Skeletal muscle tissue (tissue), 4 donors: ENCODE data around the gene COL4A1. TPM values are rescaled to one million over a fixed set of nuclear protein-coding genes. Genes with fewer than 3 reads are reported as not detected.
A peak's percentile ranks its signal among the peaks of the same experiment; 100 is the strongest.
"Not testable (repeated sequence)": the region's sequence is repeated elsewhere in the genome, so short reads cannot be mapped to it uniquely, and the experiment has no call there.

ENCODE experiments used
- H3K27ac ChIP-seq: one replicate; pipeline ENCODE4 v1.7.0; 2013; ENCODE audit warnings: mild to moderate bottlenecking, low read depth, low read length, inconsistent platforms
- H3K27me3 ChIP-seq, 3 donors: one replicate each; pipeline ENCODE4 v1.7.0; 2013; ENCODE audit warnings: low read length in 3 of 3; ENCODE audit not compliant: control insufficient read depth in 3 of 3, insufficient read depth in 3 of 3
- H3K36me3 ChIP-seq, 3 donors: one replicate each; pipeline ENCODE4 v1.7.0; 2013; ENCODE audit warnings: low read length in 3 of 3; ENCODE audit not compliant: control insufficient read depth in 3 of 3, insufficient read depth in 3 of 3
- H3K4me1 ChIP-seq, 3 donors: one replicate each; pipeline ENCODE4 v1.7.0; 2013; ENCODE audit warnings: low read length in 3 of 3, mild to moderate bottlenecking in 3 of 3; ENCODE audit not compliant: control insufficient read depth in 3 of 3, insufficient read depth in 3 of 3
- H3K4me3 ChIP-seq, 3 donors: one replicate each; pipeline ENCODE4 v1.7.0; 2013; ENCODE audit warnings: low read length in 3 of 3
- H3K9ac ChIP-seq, 3 donors: one replicate each; pipeline ENCODE4 v1.7.0; 2013; ENCODE audit warnings: low read length in 3 of 3, mild to moderate bottlenecking in 3 of 3, moderate library complexity in 2 of 3, low read depth in 1 of 3
- H3K9me3 ChIP-seq, 3 donors: one replicate each; pipeline ENCODE4 v1.7.0; 2013; ENCODE audit warnings: low read length in 3 of 3; ENCODE audit not compliant: control insufficient read depth in 3 of 3
- total RNA-seq: library from RNA; depleted of rRNA; stranded (reverse); fragments of >200 nt; gene quantifications from one replicate; pipeline ENCODE4 v1.2.3, GENCODE V29; 2014
- donor health status: Osteomylitis.

Gene COL4A1
- total RNA-seq, 1 donor from 2014 or later: 774 TPM

DNA sequence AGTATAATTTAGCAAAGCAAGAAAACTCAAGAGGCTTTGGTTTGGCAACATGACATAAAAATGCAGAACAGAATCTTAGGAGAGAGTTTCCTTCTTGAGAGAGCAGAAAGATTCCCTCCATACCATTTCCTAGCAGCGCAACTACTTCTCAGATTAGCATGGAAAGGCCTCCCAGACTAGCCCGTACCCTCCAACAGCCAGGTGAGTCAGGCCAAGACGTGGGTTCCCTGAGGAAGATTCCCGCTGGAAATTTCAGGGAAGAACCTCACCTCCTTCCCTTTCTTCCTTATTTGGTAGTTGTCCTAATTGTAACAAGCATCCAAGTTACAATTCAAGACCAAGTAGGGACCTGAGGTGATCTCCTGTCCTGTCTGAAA lies 12.4 kb upstream of the COL4A1 start:
- peaks cover 0 to 5% (median 2%) of the 10 kb centered on the region in 3 donors for H3K36me3 ChIP-seq
- peaks cover 4 to 8% (median 6%) of the 10 kb centered on the region in 3 donors for H3K27me3 ChIP-seq
- peak overlapping the region; percentile 59 for H3K27ac ChIP-seq
- no peaks in the 10 kb centered on the region for H3K9me3 ChIP-seq
- no peak overlapping the region for H3K9ac ChIP-seq
- peaks cover 22 to 38% (median 38%) of the 10 kb centered on the region in 3 donors for H3K4me1 ChIP-seq
- H3K4me3 ChIP-seq: no peak overlapping the region

DNA sequence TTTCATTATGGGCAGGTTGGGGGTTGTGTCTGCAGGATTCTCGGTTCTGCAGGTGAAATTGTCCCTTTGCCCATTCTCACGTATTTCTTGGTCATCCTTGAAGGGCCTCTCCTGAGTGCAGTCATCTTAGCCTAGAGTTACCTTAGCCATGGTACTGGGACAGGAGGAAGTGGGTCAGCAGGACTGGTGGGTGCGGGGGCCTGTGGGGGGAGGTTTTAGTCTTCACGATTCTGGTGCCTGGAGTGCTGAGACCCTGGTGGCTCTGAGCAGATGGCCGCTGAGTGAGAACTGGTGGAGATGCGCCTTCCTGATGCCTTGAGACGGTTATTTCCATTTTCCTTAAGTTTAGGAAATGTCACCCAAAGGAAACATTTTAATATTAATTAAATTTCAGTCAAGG lies 12.0 kb upstream of the COL4A1 start:
- Histone ChIP-seq H3K27me3 (peaks cover 0 to 4% (median 3%) of the 10 kb centered on the region in 3 donors), H3K27ac (peak overlapping the region; percentile 59), H3K36me3 (peaks cover 0 to 5% (median 2%) of the 10 kb centered on the region in 3 donors), H3K4me1 (peaks cover 19 to 36% (median 34%) of the 10 kb centered on the region in 3 donors), H3K9ac (no peak overlapping the region), H3K9me3 (no peaks in the 10 kb centered on the region), H3K4me3 (no peak overlapping the region)

DNA sequence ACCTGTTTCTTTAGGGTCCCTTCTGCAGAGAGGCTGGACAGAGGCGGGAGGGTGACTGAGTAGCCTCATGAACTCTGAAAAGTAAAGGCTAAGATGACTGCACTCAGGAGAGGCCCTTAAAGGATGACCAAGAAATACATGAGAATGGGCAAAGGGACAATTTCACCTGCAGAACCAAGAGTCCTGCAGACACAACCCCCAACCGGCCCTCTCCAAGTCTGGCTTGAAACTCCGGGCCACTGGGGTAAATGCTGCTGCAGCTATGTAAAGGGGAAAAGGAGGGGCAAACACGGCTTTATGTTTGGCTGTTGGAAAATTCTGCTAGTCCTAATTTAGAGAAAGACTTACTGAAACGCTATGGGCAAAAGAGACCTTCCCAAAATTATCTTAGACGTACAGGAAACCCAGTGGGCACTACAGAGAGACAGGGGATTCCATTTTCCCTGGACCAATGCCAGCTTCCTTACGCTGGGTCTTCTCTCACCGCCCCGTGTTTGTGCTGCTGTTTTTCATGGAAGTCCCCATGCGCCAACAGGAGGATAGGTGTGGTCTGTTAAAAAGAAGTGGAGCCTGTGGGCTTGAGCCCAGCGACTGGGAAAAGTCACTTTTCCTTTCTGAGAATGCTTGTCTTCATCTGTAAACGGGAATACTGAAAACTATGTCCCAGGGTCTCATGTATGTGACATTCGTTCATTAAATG lies 10.7 kb upstream of the COL4A1 start:
- Histone ChIP-seq H3K4me3 (no peak overlapping the region), H3K9ac (no peak overlapping the region), H3K27me3 (peaks cover 0 to 4% (median 0%) of the 10 kb centered on the region in 3 donors), H3K27ac (no peak overlapping the region), H3K36me3 (peaks cover 0 to 5% (median 2%) of the 10 kb centered on the region in 3 donors), H3K4me1 (peaks cover 15 to 28% (median 27%) of the 10 kb centered on the region in 3 donors), H3K9me3 (no peaks in the 10 kb centered on the region)

DNA sequence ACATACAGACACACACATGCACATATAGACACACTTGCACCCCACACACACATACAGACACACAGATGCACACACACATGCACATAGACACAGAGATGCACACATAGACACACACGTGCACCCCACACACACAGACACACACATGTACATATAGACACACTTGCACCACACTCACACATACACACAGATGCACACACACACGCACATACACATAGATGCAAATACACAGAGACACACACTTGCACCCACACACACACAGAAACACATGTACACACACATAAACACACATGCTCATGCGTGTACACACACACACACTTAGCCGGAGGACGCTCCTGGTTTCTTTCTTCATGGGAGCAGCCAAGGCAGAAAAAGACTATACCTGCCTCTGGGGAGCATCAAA lies 10.1 kb upstream of the COL4A1 start:
- Histone ChIP-seq H3K36me3 (peaks cover 0 to 5% (median 2%) of the 10 kb centered on the region in 3 donors), H3K9me3 (no peaks in the 10 kb centered on the region), H3K4me3 (no peak overlapping the region), H3K27me3 (peaks cover 0 to 1% (median 0%) of the 10 kb centered on the region in 3 donors), H3K4me1 (peaks cover 14 to 26% (median 24%) of the 10 kb centered on the region in 3 donors), H3K27ac (no peak overlapping the region), H3K9ac (no peak overlapping the region)

DNA sequence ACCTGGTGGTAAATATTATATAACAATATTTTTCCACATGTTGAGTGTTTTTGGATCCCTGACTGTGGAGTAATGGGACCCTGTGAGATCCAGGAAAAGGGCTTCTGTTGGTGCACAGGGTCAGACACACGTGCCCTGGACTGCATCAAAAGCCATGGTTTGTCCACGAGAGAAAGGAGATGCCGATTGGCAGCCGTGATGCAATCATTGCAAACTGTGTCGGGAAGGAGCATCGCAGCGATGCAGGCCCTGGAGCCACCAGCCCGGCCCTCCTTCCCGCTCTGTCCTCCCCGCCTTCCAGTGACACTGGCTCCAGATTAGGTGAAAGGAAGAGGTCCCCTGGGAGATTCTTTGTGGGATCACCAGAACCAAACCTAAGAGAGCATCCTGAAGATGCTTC lies 9.2 kb upstream of the COL4A1 start:
- no peak overlapping the region for H3K4me3 ChIP-seq
- H3K9ac ChIP-seq: no peak overlapping the region
- peaks cover 0 to 5% (median 2%) of the 10 kb centered on the region in 3 donors for H3K36me3 ChIP-seq
- no peaks in the 10 kb centered on the region for H3K9me3 ChIP-seq
- H3K27ac ChIP-seq: no peak overlapping the region
- peaks cover 3 to 5% (median 4%) of the 10 kb centered on the region in 3 donors for H3K27me3 ChIP-seq
- H3K4me1 ChIP-seq: peaks cover 23 to 27% (median 25%) of the 10 kb centered on the region in 3 donors

DNA sequence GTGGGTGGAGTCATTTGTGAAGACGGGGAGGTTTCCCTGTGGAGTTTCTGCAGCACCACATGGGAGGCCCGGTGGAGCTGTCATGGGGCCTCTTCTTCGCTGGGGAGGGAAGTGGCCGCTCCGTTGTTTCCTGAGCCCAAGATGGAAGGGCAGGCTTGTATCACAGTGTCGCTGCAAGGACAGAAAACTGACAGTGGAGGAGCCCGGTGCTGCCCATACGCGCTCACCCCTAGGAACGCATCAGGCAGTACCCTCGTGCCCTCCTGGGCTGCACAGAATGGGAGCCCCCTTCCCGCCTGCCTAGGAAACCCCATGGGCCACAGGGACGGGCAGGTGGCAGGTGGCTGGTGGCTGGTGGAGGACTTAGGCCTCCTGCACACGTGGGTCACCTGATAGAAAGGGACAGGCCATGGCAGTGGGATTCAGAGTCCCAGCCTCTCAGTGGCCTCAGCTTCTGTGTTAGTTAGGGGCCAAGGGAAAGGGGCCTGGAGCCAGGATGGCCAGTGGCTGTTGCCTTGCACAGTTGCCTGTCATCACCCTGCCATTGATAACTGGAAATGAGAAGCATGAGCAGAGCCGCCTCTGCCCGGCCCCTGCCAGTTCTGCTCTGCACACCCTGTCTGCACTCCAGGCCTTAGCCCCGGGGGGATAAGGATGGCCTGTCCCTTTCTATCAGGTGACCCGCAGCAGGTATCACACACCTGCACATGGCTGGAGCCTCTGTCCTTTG lies 7.7 kb upstream of the COL4A1 start:
- H3K4me1 ChIP-seq: peaks cover 26 to 32% (median 28%) of the 10 kb centered on the region in 3 donors
- no peak overlapping the region for H3K9ac ChIP-seq
- peaks cover 0 to 5% (median 2%) of the 10 kb centered on the region in 3 donors for H3K36me3 ChIP-seq
- no peak overlapping the region for H3K27ac ChIP-seq
- no peaks in the 10 kb centered on the region for H3K9me3 ChIP-seq
- no peak overlapping the region for H3K4me3 ChIP-seq
- peaks cover 9 to 16% (median 12%) of the 10 kb centered on the region in 3 donors for H3K27me3 ChIP-seq

DNA sequence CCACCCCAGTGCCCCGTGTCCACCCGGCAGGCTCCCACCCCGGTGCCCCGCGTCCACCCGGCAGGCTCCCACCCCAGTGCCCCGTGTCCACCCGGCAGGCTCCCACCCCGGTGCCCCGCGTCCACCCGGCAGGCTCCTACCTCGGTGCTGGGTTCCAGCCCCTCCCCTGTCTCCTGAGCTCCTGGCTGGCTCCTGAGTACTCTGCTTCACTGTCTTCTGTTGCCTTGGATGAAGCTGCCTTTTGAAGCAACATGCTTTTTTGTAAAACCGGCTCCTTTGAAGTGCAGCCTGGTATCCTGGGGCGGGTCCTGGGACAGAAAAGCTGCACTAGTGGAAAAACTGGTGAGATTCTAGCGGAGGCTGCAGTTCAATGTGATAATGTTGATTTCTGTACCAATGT lies 6.8 kb upstream of the COL4A1 start:
- not testable (repeated sequence) for H3K4me3 ChIP-seq, H3K9ac ChIP-seq, H3K27ac ChIP-seq, H3K9me3 ChIP-seq, H3K36me3 ChIP-seq
- peaks cover 28 to 31% (median 31%) of the 10 kb centered on the region in 3 donors for H3K4me1 ChIP-seq
- peaks cover 12 to 25% (median 22%) of the 10 kb centered on the region in 3 donors for H3K27me3 ChIP-seq

DNA sequence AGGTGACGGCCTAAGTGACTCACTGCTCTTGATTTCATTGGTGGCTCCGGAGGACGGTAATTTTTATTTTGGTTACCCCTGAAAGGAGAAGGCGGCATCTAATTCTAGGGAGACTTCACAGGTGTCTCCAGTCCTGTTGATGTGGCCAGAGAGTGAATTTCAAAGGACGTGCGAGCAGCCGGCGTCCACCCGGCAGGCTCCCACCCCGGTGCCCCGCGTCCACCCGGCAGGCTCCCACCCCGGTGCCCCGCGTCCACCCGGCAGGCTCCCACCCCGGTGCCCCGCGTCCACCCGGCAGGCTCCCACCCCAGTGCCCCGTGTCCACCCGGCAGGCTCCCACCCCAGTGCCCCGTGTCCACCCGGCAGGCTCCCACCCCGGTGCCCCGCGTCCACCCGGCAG lies 6.3 kb upstream of the COL4A1 start:
- not testable (repeated sequence) for H3K4me3 ChIP-seq, H3K9me3 ChIP-seq, H3K27ac ChIP-seq, H3K9ac ChIP-seq, H3K36me3 ChIP-seq
- H3K27me3 ChIP-seq: peaks cover 16 to 29% (median 26%) of the 10 kb centered on the region in 3 donors
- peaks cover 31 to 35% (median 33%) of the 10 kb centered on the region in 3 donors for H3K4me1 ChIP-seq

DNA sequence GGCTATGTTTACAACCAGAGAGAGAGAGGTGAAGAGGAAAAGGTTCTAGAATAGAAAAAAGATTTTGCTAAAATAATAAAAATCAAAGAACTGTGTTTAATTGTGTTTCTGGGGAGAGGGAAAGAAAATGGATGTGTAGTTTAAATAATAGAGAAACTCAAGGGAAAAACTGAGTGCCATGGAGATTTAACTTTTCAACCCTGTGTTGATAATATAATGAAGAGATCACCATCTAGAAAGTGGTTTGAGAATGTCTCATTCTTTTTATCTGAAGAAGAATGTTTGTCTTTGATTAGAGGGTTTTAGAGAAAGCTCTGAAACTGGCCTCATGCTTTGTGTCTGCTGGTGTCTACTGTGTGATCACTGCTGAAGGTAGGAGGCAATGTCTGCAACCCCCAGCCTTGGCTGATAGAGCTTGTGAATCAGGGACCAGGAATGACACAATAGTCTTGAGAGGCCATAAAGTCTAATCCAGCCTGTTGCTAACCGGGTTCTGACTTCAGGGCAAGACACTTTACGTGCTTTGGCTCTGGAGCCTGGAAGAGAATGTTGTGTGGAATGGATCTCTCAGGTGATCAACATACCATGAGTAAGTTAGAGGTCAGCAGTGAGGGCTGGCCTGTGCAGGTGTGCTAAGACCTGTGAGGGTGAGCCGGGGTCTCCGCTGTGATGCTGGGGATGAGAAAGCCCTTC lies 5.5 kb upstream of the COL4A1 start:
- Histone ChIP-seq H3K9me3 (no peaks in the 10 kb centered on the region), H3K4me1 (peaks cover 35 to 42% (median 40%) of the 10 kb centered on the region in 3 donors), H3K27me3 (peaks cover 22 to 35% (median 34%) of the 10 kb centered on the region in 3 donors), H3K4me3 (peak overlapping the region in 2 of 3 donors; percentile 35 to 63), H3K36me3 (peaks cover 0 to 6% (median 5%) of the 10 kb centered on the region in 3 donors), H3K27ac (peak overlapping the region; percentile 60), H3K9ac (peak overlapping the region in 1 of 3 donors; percentile 40)
